ENCODE measurements around the gene FSIP1. TPM values are rescaled to one million over a fixed set of nuclear protein-coding genes. Genes with fewer than 3 reads are reported as not detected.

The FSIP1 gene
- total RNA-seq, 2 experiments from 2014 or later: 0.51 to 0.61 TPM

- ChIA-PET POLR2A (no interaction called here), CTCF (no interaction called here)
Observed at GRCh38 chr15:39735120-39735717, 47.4 kb downstream of the FSIP1 start.

GRCh38 chr15:39731266-39731665 is 51.4 kb downstream of the FSIP1 start:
- CTCF ChIA-PET: no interaction called here
- POLR2A ChIA-PET: no interaction called here

GRCh38 chr15:39730552-39730951 is 52.1 kb downstream of the FSIP1 start:
- CTCF ChIA-PET: no interaction called here

GRCh38 chr15:39729500-39729899 is 53.1 kb downstream of the FSIP1 start:
- ChIA-PET POLR2A (no interaction called here), CTCF (no interaction called here)

More at GRCh38 chr15:39730552-39730951, 52.1 kb downstream of the FSIP1 start:
- POLR2A ChIA-PET: no interaction called here

GRCh38 chr15:39728845-39729244 is 53.8 kb downstream of the FSIP1 start:
- CTCF ChIA-PET: no interaction called here
- POLR2A ChIA-PET: no interaction called here

GRCh38 chr15:39721893-39722292 is 60.7 kb downstream of the FSIP1 start:
- ChIA-PET POLR2A (no interaction called here), CTCF (no interaction called here)

GRCh38 chr15:39720621-39721611 is 61.7 kb downstream of the FSIP1 start:
- ChIA-PET POLR2A (no interaction called here), CTCF (no interaction called here)

GRCh38 chr15:39720081-39720480 is 62.6 kb downstream of the FSIP1 start:
- CTCF ChIA-PET: no interaction called here
- POLR2A ChIA-PET: no interaction called here

GRCh38 chr15:39719109-39719508 is 63.5 kb downstream of the FSIP1 start:
- CTCF ChIA-PET: no interaction called here
- POLR2A ChIA-PET: no interaction called here

- POLR2A ChIA-PET: no interaction called here
Observed at GRCh38 chr15:39717134-39717533, 65.5 kb downstream of the FSIP1 start.

GRCh38 chr15:39714251-39714650 is 68.4 kb downstream of the FSIP1 start:
- CTCF ChIA-PET: no interaction called here
- POLR2A ChIA-PET: no interaction called here

More at GRCh38 chr15:39717134-39717533, 65.5 kb downstream of the FSIP1 start:
- CTCF ChIA-PET: interaction anchor here (0.7 to 1.3 kb wide), 2 partner anchors 40 to 755 kb away, joined by 3 to 4 read pairs; no protein-coding TSS in a partner anchor

GRCh38 chr15:39713846-39714245 is 68.8 kb downstream of the FSIP1 start:
- CTCF ChIA-PET: no interaction called here
- POLR2A ChIA-PET: no interaction called here

- POLR2A ChIA-PET: no interaction called here
- CTCF ChIA-PET: no interaction called here
Observed at GRCh38 chr15:39710681-39711080, 72.0 kb downstream of the FSIP1 start.

GRCh38 chr15:39709941-39710340 is 72.7 kb downstream of the FSIP1 start:
- CTCF ChIA-PET: no interaction called here
- POLR2A ChIA-PET: no interaction called here

- ChIA-PET POLR2A (no interaction called here), CTCF (no interaction called here)
Observed at GRCh38 chr15:39706206-39706605, 76.4 kb downstream of the FSIP1 start.

GRCh38 chr15:39704689-39705088 is 78.0 kb downstream of the FSIP1 start:
- CTCF ChIA-PET: no interaction called here
- POLR2A ChIA-PET: no interaction called here

- ChIA-PET POLR2A (no interaction called here), CTCF (no interaction called here)
Observed at GRCh38 chr15:39704235-39704634, 78.4 kb downstream of the FSIP1 start.

- CTCF ChIA-PET: no interaction called here
- POLR2A ChIA-PET: no interaction called here
Observed at GRCh38 chr15:39701988-39702387, 80.7 kb downstream of the FSIP1 start.

- POLR2A ChIA-PET: no interaction called here
- CTCF ChIA-PET: interaction anchor here (1.2 kb wide), 1 partner anchor 32 kb away, joined by 3 read pairs; no protein-coding TSS in a partner anchor
Observed at GRCh38 chr15:39700375-39700700, 82.3 kb downstream of the FSIP1 start.

GRCh38 chr15:39699516-39700374 is 82.9 kb downstream of the FSIP1 start:
- ChIA-PET CTCF (interaction anchor here (1.2 kb wide), 1 partner anchor 31 kb away, joined by 3 read pairs; no protein-coding TSS in a partner anchor), POLR2A (no interaction called here)
